Heart left ventricle (tissue), 16 donors: ENCODE data around the gene B4GALT2. TPM values are rescaled to one million over a fixed set of nuclear protein-coding genes. Genes with fewer than 3 reads are reported as not detected.

Experiments
- ATAC-seq, 4 donors: fragments of 200-7000 bp; cut with Tn5 transposase; one replicate each; pipeline ENCODE4 v1.9.1; 2020 to 2022; ENCODE audit warnings: moderate library complexity in 4 of 4, mild to moderate bottlenecking in 3 of 4, moderate number of reproducible peaks in 1 of 4
- DNase-seq, 5 donors: peaks; one replicate each; pipeline ENCODE4 v3.0.0-alpha.2; 2020
- H3K27ac ChIP-seq, 12 donors: fragments of 200-600 bp; sonication (generic) in 4 of 12; one replicate each; pipeline versions ENCODE4 v1.5.0 to v1.8.0; 2016 to 2022; ENCODE audit warnings: mild to moderate bottlenecking in 2 of 12
- H3K27me3 ChIP-seq, 9 donors: fragments of 200-600 bp; sonication (generic) in 2 of 9; one replicate each; pipeline versions ENCODE4 v1.5.1 to v1.8.0; 2016 to 2022; ENCODE audit warnings: mild to moderate bottlenecking in 3 of 9
- H3K36me3 ChIP-seq, 9 donors: fragments of 200-600 bp; sonication (generic) in 2 of 9; one replicate each; pipeline versions ENCODE4 v1.5.0 to v1.8.0; 2018 to 2022; ENCODE audit warnings: mild to moderate bottlenecking in 2 of 9
- H3K4me1 ChIP-seq, 12 donors: fragments of 200-600 bp; sonication (generic) in 4 of 12; one replicate each; pipeline versions ENCODE4 v1.5.0 to v1.8.0; 2016 to 2022; ENCODE audit warnings: mild to moderate bottlenecking in 3 of 12
- H3K4me3 ChIP-seq, 12 donors: fragments of 200-600 bp; sonication (generic) in 4 of 12; one replicate each; pipeline versions ENCODE4 v1.5.0 to v1.8.0; 2017 to 2022; ENCODE audit warnings: mild to moderate bottlenecking in 9 of 12, moderate library complexity in 4 of 12
- H3K9me3 ChIP-seq, 12 donors: fragments of 200-600 bp; sonication (generic) in 4 of 12; one replicate each; pipeline versions ENCODE4 v1.5.0 to v1.8.0; 2016 to 2022; ENCODE audit warnings: mild to moderate bottlenecking in 1 of 12
- CTCF ChIP-seq, 12 donors: fragments of 200-600 bp; sonication (generic) in 4 of 12; IDR thresholded peaks; one replicate each; pipeline versions ENCODE4 v1.5.0 to v1.8.0; 2018 to 2022; ENCODE audit warnings: antibody characterized with exemption in 12 of 12, mild to moderate bottlenecking in 5 of 12
- POLR2A ChIP-seq, 2 donors: fragments of 450-650 bp; IDR thresholded peaks; one replicate each; pipeline ENCODE4 v1.6.1; 2017; ENCODE audit warnings: antibody characterized with exemption in 2 of 2, mild to moderate bottlenecking in 2 of 2, moderate library complexity in 2 of 2
- WGBS, 4 donors: extraction: QIAGEN DNeasy Blood & Tissue Kit in 2 of 4; methylation state at CpG; one replicate each; pipeline versions ENCODE4 v1.1.5 to v1.1.7; 2013 to 2018; 5-methylcytosine and 5-hydroxymethylcytosine counted together
- intact Hi-C, 10 donors: fragments of 100-400 bp; cut with DNase I; formaldehyde crosslinking; loops; one replicate each; pipeline versions ENCODE4 v1.11.1 to v1.14.2; 2022
- polyA plus RNA-seq, 2 donors: library from polyadenylated mRNA; stranded (reverse); fragments of 200-250 nt; gene quantifications; one replicate each; pipeline ENCODE4 v1.2.3, GENCODE V29; 2013
- total RNA-seq, 9 donors: library from RNA; depleted of rRNA in 2 of 9; stranded (reverse); fragments of >200 nt in 2 of 9; fragmentation: NEBNext Ultra II Directional in 3 of 9; extraction: Animal tissue kit (Norgen Biotek cat#: 25700) in 3 of 9; gene quantifications; one replicate each; pipeline versions ENCODE4 v1.1.0 to v1.2.4, GENCODE V29; 2016 to 2023
- donor health status: ischemic (EF 13 %, LVEDD 7.1; RV severe dilation, severe dysfunction).
- donor health status: healthy with polysubstance abuse.
- donor health status: DM: no; HTN: yes; CAD: no.
- donor health status: DM: no; HTN: no; CAD: no.
- donor health status: ischemic (EF 25% LVEDD 6.9; RV normal size, moderate dysfunction).
- donor health status: ischemic (EF 25% LVEDD 5.7; RV mildly dilated, moderate dysfunction).
- donor health status: healthy.
- donor health status: DM: yes; HTN: yes; CAD: no.
- donor health status: ischemic (EF 35%, LVEDD 5.7; RV mildly dilated, moderate dysfunction).
- donor health status: nonischemic (EF 11% LVEDD 7.7; RV severe dilation, severe dysfunction).
- donor health status: DM: yes; HTN: yes; CAD: no.
- donor health status: PGD.
- donor health status: ischemic (EF 29% LVEDD 5.4; RV normal size, mild dysfunction).
- donor health status: nonischemic (EF 23%, LVEDD 6.1; RV moderate dilation, normal function).

B4GALT2 gene
- total and polyA plus RNA-seq, 11 donors = 26.8 to 65.7 (median 40.2) TPM

DNA sequence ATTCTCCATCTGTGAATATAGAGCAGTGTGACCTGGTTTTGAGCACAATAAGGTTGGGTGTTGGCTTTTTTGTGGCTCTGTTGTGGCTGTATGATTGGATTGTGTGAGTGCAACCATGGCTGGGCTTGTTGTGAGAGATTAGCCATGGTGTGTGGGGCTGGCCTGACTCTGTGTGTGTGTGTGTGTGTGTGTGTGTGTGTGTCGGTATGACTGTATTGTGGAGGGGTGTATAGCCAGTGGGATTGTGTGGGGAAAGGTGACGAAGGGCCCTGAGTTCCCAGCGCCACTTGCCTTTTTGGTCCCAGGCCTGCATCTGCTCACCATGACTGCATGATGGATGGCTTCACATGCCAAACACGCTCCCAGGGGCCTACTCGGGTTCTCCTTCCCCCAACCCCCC lies 58.1 kb downstream of the B4GALT2 start:
- H3K27ac ChIP-seq = peak overlapping the region in 2 of 12 donors; percentile 72 to 88

GRCh38 chr1:44038876-44039657 lies 60.1 kb downstream of the B4GALT2 start:
- TF ChIP-seq POLR2A (IDR thresholded peaks at IDR 0.05) = no peak
- TF ChIP-seq CTCF (IDR thresholded peaks at IDR 0.05) = no peak
- WGBS, 4 donors = 88 to 91% (median 89%) methylated on average over 2 of the region's 2 CpGs

More for the DNA sequence above, 58.1 kb downstream of the B4GALT2 start:
- peaks cover 3 to 27% (median 20%) of the 10 kb centered on the region in 12 donors for H3K4me1 ChIP-seq
- no peak overlapping the region for H3K4me3 ChIP-seq
- peaks cover 0 to 4% (median 0%) of the 10 kb centered on the region in 9 donors for H3K27me3 ChIP-seq
- no peaks in the 10 kb centered on the region for H3K36me3 ChIP-seq
- no peak for TF ChIP-seq POLR2A (IDR thresholded peaks at IDR 0.05)
- TF ChIP-seq CTCF (IDR thresholded peaks at IDR 0.05) = no peak
- DNase-seq (no peak), ATAC-seq (no peak)
- no peaks in the 10 kb centered on the region for H3K9me3 ChIP-seq
- intact Hi-C loops = loop anchor here in 6 of 10 donors (2.0 to 10.0 kb wide), 6 partner anchors 30 to 275 kb away; no protein-coding TSS in a partner anchor
- WGBS, 4 donors = 71 to 77% (median 72%) methylated on average over 5 of the region's 5 CpGs

DNA sequence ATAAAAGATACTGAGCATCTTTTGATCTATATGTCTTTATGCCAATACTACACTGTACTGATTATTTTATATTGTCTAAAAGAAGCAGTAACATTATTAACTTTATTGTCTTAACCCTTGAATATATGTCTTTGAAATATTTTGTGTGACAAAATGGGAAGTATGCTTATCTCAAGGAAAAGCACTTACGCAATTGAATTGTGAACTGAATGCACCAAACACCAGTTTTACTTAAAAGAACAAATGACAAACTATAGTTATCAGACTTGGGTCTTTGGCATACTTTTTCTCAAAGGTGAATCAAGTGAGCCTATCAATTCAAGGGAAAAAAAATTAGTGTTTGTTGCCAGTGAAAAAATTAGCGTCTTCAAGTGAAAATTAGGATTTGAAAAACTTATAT lies 61.4 kb downstream of the B4GALT2 start:
- TF ChIP-seq POLR2A (IDR thresholded peaks at IDR 0.05) (no peak), CTCF (IDR thresholded peaks at IDR 0.05) (no peak)
- no peaks in the 10 kb centered on the region for H3K36me3 ChIP-seq
- peaks cover 3 to 17% (median 13%) of the 10 kb centered on the region in 12 donors for H3K4me1 ChIP-seq
- H3K4me3 ChIP-seq = no peak overlapping the region
- H3K9me3 ChIP-seq = no peaks in the 10 kb centered on the region
- intact Hi-C loops = loop anchor here in 4 of 10 donors (5.0 to 10.0 kb wide), 3 partner anchors 33 to 516 kb away; partner anchors contain the start of gene ARTN (in 2 of the 4)
- H3K27ac ChIP-seq = no peak overlapping the region
- ATAC-seq = no peak
- DNase-seq = no peak
- H3K27me3 ChIP-seq = peaks cover 0 to 7% (median 0%) of the 10 kb centered on the region in 9 donors
- WGBS, 4 donors = 75 to 83% (median 78%) methylated on average over 2 of the region's 2 CpGs

More at GRCh38 chr1:44038876-44039657, 60.1 kb downstream of the B4GALT2 start:
- Histone ChIP-seq H3K27ac (no peak overlapping the region), H3K4me1 (peaks cover 3 to 27% (median 20%) of the 10 kb centered on the region in 12 donors), H3K27me3 (peaks cover 0 to 7% (median 0%) of the 10 kb centered on the region in 9 donors), H3K4me3 (no peak overlapping the region), H3K36me3 (no peaks in the 10 kb centered on the region), H3K9me3 (no peaks in the 10 kb centered on the region)
- ATAC-seq (no peak), DNase-seq (no peak)
- intact Hi-C loops = loop anchor here in 5 of 10 donors (5.0 to 10.0 kb wide), 3 partner anchors 37 to 277 kb away; no protein-coding TSS in a partner anchor

Other genes with a start within 250 kb of the B4GALT2 start
- 1 to 10 TPM in 1 of 9 donors, under 1 TPM in 2, not detected in 6; 0.14 to 1.3 (median 0.37) TPM for gene ARTN, start 45.4 kb upstream of the B4GALT2 start, total RNA-seq
- under 1 TPM; 0.07 to 0.23 TPM for gene ARTN, start 45.4 kb upstream of the B4GALT2 start, polyA plus RNA-seq
- gene IPO13, start 32.3 kb upstream of the B4GALT2 start, total RNA-seq = 10 to 100 TPM; 51.4 to 71.0 (median 56.7) TPM
- 10 to 100 TPM; 29.9 to 46.9 TPM for gene IPO13, start 32.3 kb upstream of the B4GALT2 start, polyA plus RNA-seq
- 10 to 100 TPM; 13.2 to 36.7 (median 14.7) TPM for gene DPH2, start 9.2 kb upstream of the B4GALT2 start, total RNA-seq
- 10 to 100 TPM in 1 of 2 donors, 1 to 10 TPM in 1; 8.0 to 65.6 TPM for gene DPH2, start 9.2 kb upstream of the B4GALT2 start, polyA plus RNA-seq
- 100 to 1,000 TPM in 3 of 9 donors, 10 to 100 TPM in 6; 71.4 to 140 (median 93.2) TPM for gene ATP6V0B, start 4.2 kb upstream of the B4GALT2 start, total RNA-seq
- gene ATP6V0B, start 4.2 kb upstream of the B4GALT2 start, polyA plus RNA-seq = 100 to 1,000 TPM in 1 of 2 donors, 10 to 100 TPM in 1; 84.7 to 235 TPM
- 1 to 10 TPM in 7 of 9 donors, under 1 TPM in 2; 0.67 to 3.4 (median 1.3) TPM for gene CCDC24, start 12.4 kb downstream of the B4GALT2 start, total RNA-seq
- 1 to 10 TPM in 1 of 2 donors, under 1 TPM in 1; 0.90 to 1.2 TPM for gene CCDC24, start 12.4 kb downstream of the B4GALT2 start, polyA plus RNA-seq
- 1 to 10 TPM in 6 of 9 donors, under 1 TPM in 3; 0.83 to 2.4 (median 1.1) TPM for gene SLC6A9, start 52.3 kb downstream of the B4GALT2 start, total RNA-seq
- gene SLC6A9, start 52.3 kb downstream of the B4GALT2 start, polyA plus RNA-seq = 1 to 10 TPM in 1 of 2 donors, under 1 TPM in 1; 0.61 to 2.0 TPM
- gene KLF17, start 139.6 kb downstream of the B4GALT2 start, total RNA-seq = not detected
- not detected for gene KLF17, start 139.6 kb downstream of the B4GALT2 start, polyA plus RNA-seq
- gene KLF18, start 162.4 kb downstream of the B4GALT2 start, total RNA-seq = not detected
- not detected for gene KLF18, start 162.4 kb downstream of the B4GALT2 start, polyA plus RNA-seq
- 10 to 100 TPM; 23.5 to 35.5 (median 27.7) TPM for gene DMAP1, start 234.3 kb downstream of the B4GALT2 start, total RNA-seq
- gene DMAP1, start 234.3 kb downstream of the B4GALT2 start, polyA plus RNA-seq = 10 to 100 TPM; 30.5 to 31.9 TPM